Spleen (tissue), 7 donors: ENCODE data around the gene TMEM259.

Experiments
- CTCF ChIP-seq, 11 experiments: fragments of 200-600 bp in 7 of 11; fragments of 450-650 bp in 4 of 11; sonication (generic) in 4 of 11; IDR thresholded peaks in 8 of 11; conservative IDR thresholded peaks in 3 of 11; 1 replicate in 7 of 11; 2 replicates in 4 of 11; pipeline versions ENCODE4 v1.4.0 to v1.8.0; 2016 to 2021; ENCODE audit warnings: antibody characterized with exemption in 11 of 11, inconsistent platforms in 4 of 11, mild to moderate bottlenecking in 1 of 11
- POLR2A ChIP-seq, 3 donors: fragments of 450-650 bp; IDR thresholded peaks; one replicate each; pipeline ENCODE4 v1.5.1; 2017; ENCODE audit warnings: antibody characterized with exemption in 3 of 3, mild to moderate bottlenecking in 1 of 3
- donor health status: DM: no; HTN: no; CAD: no; lungs with moderate emphysema.
- donor health status: DM: no; HTN: no; CAD: no.
- donor health status: DM: no; HTN: no; CAD: no.

DNA sequence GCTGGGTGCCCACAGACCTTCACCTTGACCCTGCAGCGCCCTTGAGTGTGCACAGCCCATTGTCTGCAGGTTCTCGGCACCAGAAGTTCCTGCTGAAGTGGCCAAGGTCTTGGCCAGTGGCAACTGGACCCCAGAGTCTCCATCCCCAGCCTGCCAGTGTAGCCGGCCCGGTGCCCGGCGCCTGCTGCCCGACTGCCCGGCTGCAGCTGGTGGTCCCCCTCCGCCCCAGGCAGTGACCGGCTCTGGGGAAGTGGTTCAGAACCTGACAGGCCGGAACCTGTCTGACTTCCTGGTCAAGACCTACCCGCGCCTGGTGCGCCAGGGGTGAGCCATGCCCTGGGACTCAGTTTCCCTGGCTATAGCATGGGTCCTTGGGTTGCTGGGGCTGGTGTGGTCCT, 34.1 kb upstream of the TMEM259 start:
- no peak for TF ChIP-seq CTCF (IDR thresholded peaks at IDR 0.05 in 8 of 11, conservative IDR thresholded peaks at IDR 0.05 in 3 of 11)
- no peak for TF ChIP-seq POLR2A (IDR thresholded peaks at IDR 0.05)
